Right forelimb (tissue), 1 donor: Measurements from ENCODE around the gene RTN4RL2.

Experiments used
- DNase-seq: peaks from one replicate; pipeline ENCODE4 v3.0.0-alpha.2; 2018

Gene RTN4RL2

GRCh38 chr11:57481915-57482781, 21.8 kb downstream of the RTN4RL2 start:
- DNase-seq: no peak

DNA sequence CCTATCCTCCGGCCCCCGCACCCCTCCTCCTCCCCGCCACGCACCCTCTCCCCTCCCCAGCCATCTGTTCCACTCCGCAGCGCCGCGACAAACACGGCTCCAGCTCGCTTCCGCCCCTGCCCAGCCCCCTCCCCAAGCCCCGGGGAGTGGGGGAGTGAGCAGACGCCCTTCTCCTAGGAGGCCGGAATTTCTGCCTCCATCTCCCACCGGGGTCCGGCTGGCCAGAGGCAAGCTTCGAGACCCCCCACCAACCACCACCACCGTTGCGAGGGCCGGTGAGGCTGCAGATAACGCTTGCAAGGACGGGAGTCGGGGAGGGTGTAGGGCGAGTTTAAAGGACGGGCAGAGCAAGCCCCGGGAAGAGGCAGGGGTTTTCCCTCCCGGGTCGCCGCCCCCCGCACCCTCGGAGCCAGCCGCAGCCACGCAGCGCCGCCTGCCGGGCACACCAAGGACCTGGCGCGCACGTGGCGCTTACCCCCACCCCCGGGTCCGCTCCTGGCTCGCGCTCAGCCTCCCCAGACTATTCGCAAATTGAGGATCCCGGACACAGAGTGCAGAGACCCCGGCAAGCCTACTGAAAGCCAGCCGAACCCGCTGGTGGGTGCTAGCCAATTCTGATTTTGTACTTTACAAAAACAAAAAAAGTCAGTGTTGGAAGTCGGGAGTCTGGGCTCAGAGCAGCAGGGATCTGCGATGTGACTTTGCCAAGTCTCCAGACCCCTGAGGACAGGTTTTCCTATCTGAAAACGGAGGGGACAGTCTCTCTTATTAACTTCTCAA, 22.6 kb downstream of the RTN4RL2 start:
- peak; percentile 83 for DNase-seq

GRCh38 chr11:57483562-57483918, 23.2 kb downstream of the RTN4RL2 start:
- DNase-seq: no peak

GRCh38 chr11:57484141-57484710, 23.9 kb downstream of the RTN4RL2 start:
- DNase-seq: no peak

DNA sequence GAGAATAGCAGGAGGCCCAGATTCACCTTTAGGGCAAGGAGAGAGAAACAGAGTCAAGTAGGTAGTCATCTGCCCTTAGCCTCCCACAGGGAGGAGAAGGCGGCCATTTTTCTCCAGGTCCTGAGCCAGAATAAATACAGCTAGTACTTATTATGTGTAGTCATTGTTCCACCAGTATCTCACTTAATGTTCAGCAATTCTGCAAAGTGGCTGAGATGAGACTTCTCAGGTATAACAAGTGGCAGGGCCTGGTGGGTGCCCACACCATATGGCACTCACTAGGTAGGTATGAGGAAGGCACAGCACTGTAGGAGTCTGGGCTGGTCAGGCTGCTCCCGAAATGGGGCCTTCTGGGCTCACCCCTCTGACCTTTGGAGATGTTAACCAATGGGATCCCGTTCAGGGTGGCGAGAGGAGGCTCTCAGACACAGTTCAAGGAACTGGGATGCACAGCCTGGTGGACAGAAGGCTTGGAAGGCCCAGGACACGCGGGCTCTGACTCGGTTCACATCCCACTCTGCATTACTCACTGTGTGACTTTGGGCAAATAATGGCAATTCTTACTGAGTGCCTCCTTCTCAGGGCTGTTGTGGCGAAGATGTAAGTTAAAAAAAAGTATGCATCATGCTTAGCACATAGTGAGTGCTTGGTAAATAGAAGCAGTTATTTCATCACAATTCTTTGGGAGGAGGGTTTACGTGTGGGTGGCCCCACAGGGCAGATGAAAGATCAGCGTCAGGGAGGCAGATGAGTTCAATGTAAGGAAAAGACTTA, 25.1 kb downstream of the RTN4RL2 start:
- no peak for DNase-seq

- no peak for DNase-seq
Measured at GRCh38 chr11:57487021-57487778, 26.9 kb downstream of the RTN4RL2 start.

GRCh38 chr11:57487920-57488659, 27.8 kb downstream of the RTN4RL2 start:
- no peak for DNase-seq

- DNase-seq: no peak
Measured at GRCh38 chr11:57490456-57491248, 30.3 kb downstream of the RTN4RL2 start.

GRCh38 chr11:57491371-57492061, 31.2 kb downstream of the RTN4RL2 start:
- no peak for DNase-seq

GRCh38 chr11:57493507-57494503, 33.5 kb downstream of the RTN4RL2 start:
- no peak for DNase-seq

DNA sequence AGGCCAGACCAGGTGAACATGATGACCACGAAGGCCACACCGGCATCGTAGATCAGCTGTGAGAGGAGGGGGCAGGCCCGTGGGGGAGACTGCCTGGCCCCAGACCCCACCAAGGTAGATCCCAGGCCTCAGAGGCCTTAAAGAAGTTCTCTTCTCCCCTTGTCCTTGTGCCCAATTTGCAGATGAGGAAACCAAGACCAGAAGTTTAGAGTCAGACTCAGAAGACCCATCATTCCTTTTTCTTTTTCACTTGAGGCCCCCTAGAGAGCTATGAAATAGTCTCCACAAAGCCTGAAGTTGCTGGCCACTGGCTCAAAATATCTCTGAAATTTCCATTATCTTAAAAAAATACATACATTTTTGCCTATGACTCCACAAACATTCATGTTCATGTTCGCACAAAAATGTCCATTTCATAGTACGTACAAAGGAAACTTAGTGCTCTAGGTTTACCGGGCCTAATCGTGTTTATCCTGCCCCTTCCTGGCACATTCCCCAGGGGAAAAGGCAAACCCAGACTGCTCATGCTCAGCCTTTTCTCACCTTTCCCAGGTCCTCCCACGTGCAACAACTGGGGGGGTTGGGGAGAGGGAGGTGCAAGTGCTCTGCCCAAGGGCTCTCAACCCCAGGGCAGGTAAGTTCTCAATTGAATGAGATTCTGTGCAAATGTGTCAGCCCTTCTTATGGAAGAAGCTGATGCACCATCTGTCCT, 35.9 kb downstream of the RTN4RL2 start:
- no peak for DNase-seq

- DNase-seq: no peak
Measured at GRCh38 chr11:57497303-57498247, 37.2 kb downstream of the RTN4RL2 start.

DNA sequence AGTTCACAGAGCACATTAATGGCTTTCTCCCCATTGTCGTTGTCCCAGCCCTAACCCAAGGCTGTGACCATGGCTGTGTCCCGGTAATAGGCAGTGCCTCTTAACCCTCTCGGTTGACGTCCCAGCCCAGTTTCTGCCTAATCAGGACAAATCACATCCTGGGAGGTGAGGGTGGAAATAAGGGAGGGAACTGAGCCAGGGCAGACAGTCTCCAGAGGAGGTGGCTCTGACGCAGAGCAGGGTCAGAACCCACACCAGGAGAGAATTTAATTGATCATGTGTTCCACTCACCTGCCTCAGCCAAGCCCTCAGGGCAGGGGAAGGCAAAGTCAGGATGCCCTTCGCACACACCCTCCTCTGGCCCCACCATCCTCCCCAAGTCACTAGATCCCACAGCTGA, 38.2 kb downstream of the RTN4RL2 start:
- no peak for DNase-seq

- peak; percentile 92 for DNase-seq
Measured at GRCh38 chr11:57499413-57499982, 39.2 kb downstream of the RTN4RL2 start.

DNA sequence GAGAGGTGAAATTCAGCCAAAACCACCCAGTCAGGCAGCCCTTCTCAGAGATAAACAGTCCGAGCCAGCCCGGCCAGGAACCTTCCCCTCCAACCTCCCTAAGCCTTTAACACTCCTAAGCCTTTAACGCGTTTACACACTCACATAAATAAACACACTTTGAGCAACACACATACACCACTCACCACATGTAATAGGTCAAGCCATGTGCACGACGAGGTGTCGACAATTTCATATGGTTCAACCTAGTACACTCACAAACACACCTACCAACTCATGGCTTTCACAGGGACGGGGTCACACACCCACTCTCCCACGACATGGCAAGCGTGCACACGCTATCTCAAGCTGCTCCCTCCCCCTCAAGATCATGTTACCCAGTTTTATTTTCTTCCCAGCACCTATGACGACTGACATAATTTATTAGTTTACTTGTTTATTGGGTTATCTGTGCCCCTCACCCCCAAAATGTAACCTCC, 39.7 kb downstream of the RTN4RL2 start:
- DNase-seq: no peak

DNA sequence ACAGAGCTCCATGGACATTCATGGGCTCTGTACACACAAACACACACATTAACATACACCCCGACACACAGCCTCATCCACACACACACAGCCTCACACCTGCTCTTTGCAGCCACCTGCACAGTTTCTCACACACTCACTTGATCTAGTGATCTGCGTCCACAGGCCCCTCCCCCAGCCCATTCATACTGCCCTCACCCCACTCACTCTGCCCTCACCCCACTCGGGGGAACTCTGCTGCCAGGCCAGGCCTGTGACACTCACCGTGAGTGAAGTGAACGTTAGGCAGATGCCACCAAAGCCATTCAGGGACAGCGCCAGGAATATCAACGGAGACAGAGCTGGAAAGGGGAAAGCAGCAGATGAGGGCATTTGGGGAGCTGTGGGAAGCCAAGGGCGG, 40.2 kb downstream of the RTN4RL2 start:
- DNase-seq: no peak
